Measurements from ENCODE around the gene PIGC.

PIGC gene

DNA sequence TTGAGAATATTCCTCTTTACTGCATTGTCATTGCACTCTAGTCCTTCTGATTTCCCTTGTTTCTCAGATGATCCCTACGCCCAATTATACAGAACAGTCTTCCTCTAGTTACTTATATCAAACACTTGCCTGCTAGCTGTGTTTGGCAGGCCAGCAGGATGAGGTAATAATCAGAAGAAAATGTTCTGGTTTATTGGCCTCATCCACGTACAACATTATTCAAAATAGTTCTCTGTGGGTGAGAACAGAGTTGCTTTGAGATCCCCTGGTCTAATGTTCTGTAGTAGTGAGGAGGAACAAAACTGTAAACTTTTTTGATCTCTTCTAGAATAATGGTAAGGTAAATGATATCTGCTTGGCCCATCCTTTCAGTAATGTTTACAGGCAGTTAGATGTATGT lies 45.7 kb downstream of the PIGC start:
- DNase-seq (ENCODE audit: insufficient read length, low spot score) (no peak), FAIRE-seq (peak; percentile 71)
- TF ChIP-seq PAX5 (IDR thresholded peaks at IDR 0.05; ENCODE audit: insufficient read depth, low read length, severe bottlenecking) (no peak), TAF1 (IDR thresholded peaks at IDR 0.05; ENCODE audit: low read depth, low read length) (no peak)

DNA sequence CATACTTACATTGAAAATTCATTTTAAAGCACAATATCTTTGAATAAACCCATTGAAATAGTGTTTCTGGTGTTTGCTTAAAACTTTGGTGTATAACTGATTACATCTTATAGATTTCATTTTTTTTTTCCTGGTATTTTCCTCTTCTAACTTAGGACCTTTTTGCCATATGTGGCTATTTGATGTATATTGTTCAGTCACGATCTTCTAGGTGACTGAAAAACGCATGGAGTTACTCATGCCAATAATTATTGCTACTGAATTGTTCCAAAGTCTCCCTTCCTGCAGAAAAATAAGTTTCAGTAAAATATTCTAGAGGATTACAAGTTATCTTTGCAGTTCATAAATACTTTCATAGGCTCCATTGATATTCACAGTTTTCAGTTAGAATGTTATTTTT lies 46.2 kb downstream of the PIGC start:
- no peak for DNase-seq (ENCODE audit: insufficient read length, low spot score)
- no peak for FAIRE-seq
- TF ChIP-seq SPI1 (IDR thresholded peaks at IDR 0.05; ENCODE audit: low read depth, low read length), result no peak
- TF ChIP-seq POLR2A (IDR thresholded peaks at IDR 0.05; ENCODE audit: low read depth, low read length), result no peak
- TF ChIP-seq POU2F2 (IDR thresholded peaks at IDR 0.05; ENCODE audit: low read depth, low read length), result no peak
- TF ChIP-seq POLR2AphosphoS5 (IDR thresholded peaks at IDR 0.05; ENCODE audit: low read depth, low read length), result no peak
- no peak for TF ChIP-seq PAX5 (IDR thresholded peaks at IDR 0.05; ENCODE audit: insufficient read depth, low read length, severe bottlenecking)

DNA sequence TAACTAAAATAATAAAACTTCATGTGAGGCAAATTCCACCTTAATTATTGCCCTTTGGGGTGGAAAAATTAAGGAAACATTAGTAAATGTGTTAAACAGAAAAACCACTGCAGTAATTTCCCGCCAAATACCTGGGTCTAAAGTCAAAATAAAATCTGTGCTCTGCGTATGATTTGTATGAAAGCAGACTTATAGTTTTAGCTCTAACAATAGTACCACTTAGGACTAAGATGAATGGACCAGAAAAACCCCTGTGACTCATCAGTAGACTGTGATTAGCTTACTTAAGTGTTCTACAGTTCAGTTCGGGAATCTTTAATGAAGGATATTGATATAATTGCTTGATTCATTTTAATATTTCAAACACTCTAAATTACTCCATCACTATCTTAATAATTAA lies 46.6 kb downstream of the PIGC start:
- peak; percentile 83 for FAIRE-seq
- no peak for TF ChIP-seq PAX5 (IDR thresholded peaks at IDR 0.05; ENCODE audit: insufficient read depth, low read length, severe bottlenecking)
- no peak for TF ChIP-seq POU2F2 (IDR thresholded peaks at IDR 0.05; ENCODE audit: low read depth, low read length)
- TF ChIP-seq SPI1 (IDR thresholded peaks at IDR 0.05; ENCODE audit: low read depth, low read length), result no peak
- TF ChIP-seq TAF1 (IDR thresholded peaks at IDR 0.05; ENCODE audit: low read depth, low read length), result no peak
- no peak for TF ChIP-seq POLR2AphosphoS5 (IDR thresholded peaks at IDR 0.05; ENCODE audit: low read depth, low read length)
- TF ChIP-seq POLR2A (IDR thresholded peaks at IDR 0.05; ENCODE audit: low read depth, low read length), result no peak
- no peak for DNase-seq (ENCODE audit: insufficient read length, low spot score)

DNA sequence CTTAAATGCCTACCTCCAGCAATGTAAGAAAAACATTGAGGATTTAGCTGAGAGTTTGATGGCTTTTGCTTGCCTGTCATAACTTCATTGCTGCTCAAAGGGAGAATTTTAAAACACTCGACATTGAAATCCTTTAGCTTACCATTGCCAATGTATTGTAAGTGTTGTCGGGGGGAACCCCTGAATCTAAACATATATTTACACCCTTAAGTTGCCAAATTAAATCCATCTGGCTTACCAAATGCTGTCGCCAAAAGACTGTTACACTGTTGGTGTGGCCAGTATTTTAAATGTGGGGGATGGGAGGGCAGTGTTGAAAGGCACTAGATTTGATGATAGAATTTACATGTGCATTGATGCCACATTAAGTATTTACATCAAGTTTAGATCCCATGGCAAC lies 48.3 kb downstream of the PIGC start:
- FAIRE-seq (no peak), DNase-seq (ENCODE audit: insufficient read length, low spot score) (no peak)
- TF ChIP-seq POLR2A (IDR thresholded peaks at IDR 0.05; ENCODE audit: low read depth, low read length), result no peak
- TF ChIP-seq SPI1 (IDR thresholded peaks at IDR 0.05; ENCODE audit: low read depth, low read length), result no peak
- TF ChIP-seq PAX5 (IDR thresholded peaks at IDR 0.05; ENCODE audit: insufficient read depth, low read length, severe bottlenecking), result no peak
- no peak for TF ChIP-seq POLR2AphosphoS5 (IDR thresholded peaks at IDR 0.05; ENCODE audit: low read depth, low read length)
- TF ChIP-seq TAF1 (IDR thresholded peaks at IDR 0.05; ENCODE audit: low read depth, low read length), result no peak
- no peak for TF ChIP-seq POU2F2 (IDR thresholded peaks at IDR 0.05; ENCODE audit: low read depth, low read length)

DNA sequence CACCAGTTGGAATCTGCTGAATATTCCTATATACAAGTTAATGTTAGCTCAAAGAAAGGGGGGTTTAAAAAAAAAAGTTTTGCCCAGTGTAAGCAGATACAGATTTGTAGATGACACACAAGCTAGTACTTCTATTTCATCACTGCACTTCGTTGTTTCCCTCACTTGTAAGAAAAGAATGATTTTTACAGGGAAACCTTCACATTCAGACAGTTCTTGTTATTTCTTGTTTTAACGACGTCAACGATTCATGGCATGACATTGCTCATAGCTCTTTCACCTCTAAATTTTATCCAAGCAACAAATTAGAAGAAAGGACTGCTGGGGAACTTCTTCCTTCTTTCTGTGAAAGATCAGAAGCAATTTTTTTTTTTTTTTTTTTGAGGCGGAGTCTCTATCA lies 49.1 kb downstream of the PIGC start:
- TF ChIP-seq SPI1 (IDR thresholded peaks at IDR 0.05; ENCODE audit: low read depth, low read length) (no peak), POLR2A (IDR thresholded peaks at IDR 0.05; ENCODE audit: low read depth, low read length) (no peak), POU2F2 (IDR thresholded peaks at IDR 0.05; ENCODE audit: low read depth, low read length) (no peak), PAX5 (IDR thresholded peaks at IDR 0.05; ENCODE audit: insufficient read depth, low read length, severe bottlenecking) (no peak), POLR2AphosphoS5 (IDR thresholded peaks at IDR 0.05; ENCODE audit: low read depth, low read length) (no peak), TAF1 (IDR thresholded peaks at IDR 0.05; ENCODE audit: low read depth, low read length) (no peak)
- no peak for DNase-seq (ENCODE audit: insufficient read length, low spot score)
- no peak for FAIRE-seq

DNA sequence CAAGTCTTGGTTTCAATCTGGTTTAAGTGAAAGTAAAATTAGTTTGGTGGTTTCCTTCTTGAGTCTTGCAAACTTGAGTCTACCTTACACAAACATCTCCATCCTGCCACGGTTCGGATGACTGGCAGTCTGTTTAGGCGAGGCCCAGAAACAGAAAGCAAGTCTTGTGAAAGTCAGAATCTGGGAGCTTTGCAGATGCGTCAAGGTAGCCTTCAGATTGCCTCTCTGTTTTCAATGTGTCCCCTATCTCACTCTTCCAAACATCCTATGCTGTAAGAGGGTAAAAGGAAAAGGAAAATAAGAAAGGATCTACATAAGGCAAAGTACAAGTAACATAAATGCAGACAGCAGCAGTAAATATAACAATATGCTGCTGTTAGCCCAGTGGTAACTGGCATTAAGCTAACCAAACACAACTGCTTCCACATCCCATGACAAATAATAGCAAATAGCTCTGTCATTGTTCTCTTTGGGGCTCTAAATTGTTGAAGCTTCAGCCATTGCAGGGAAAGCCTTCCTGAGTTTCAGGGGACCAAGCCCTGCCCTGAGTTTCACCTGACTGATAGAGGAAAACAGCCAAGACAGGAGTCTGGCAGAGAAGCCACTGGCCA lies 49.6 kb downstream of the PIGC start:
- FAIRE-seq (peak; percentile 86), DNase-seq (ENCODE audit: insufficient read length, low spot score) (peak; percentile 20)
- TF ChIP-seq POU2F2 (IDR thresholded peaks at IDR 0.05; ENCODE audit: low read depth, low read length) (no peak), POLR2A (IDR thresholded peaks at IDR 0.05; ENCODE audit: low read depth, low read length) (no peak), POLR2AphosphoS5 (IDR thresholded peaks at IDR 0.05; ENCODE audit: low read depth, low read length) (no peak), TAF1 (IDR thresholded peaks at IDR 0.05; ENCODE audit: low read depth, low read length) (no peak), SPI1 (IDR thresholded peaks at IDR 0.05; ENCODE audit: low read depth, low read length) (no peak), PAX5 (IDR thresholded peaks at IDR 0.05; ENCODE audit: insufficient read depth, low read length, severe bottlenecking) (no peak)

DNA sequence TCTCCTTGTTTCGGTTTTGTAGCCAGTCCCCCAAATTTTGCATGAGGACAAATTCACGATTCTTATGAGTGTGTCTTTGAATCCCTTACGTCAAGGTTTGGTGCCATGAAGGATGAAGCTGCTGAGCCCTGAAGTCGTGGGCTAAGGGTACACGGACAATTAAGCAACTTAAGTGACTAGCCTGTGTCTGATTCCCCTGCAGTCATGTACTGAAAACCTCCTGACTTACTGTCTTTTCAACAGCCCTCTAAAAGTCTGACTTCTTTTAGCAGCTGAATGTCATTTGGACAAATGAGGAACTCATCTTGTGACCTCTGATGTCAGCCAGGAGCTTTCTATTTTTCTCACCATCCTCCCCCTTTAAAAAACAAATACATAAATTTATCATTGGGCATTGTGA lies 50.5 kb downstream of the PIGC start:
- no peak for DNase-seq (ENCODE audit: insufficient read length, low spot score)
- TF ChIP-seq POU2F2 (IDR thresholded peaks at IDR 0.05; ENCODE audit: low read depth, low read length), result 0 out of 2 replicates have a peak, but pooled peaks have one; percentile 18
- TF ChIP-seq SPI1 (IDR thresholded peaks at IDR 0.05; ENCODE audit: low read depth, low read length), result peak; percentile 85
- TF ChIP-seq PAX5 (IDR thresholded peaks at IDR 0.05; ENCODE audit: insufficient read depth, low read length, severe bottlenecking), result peak; percentile 8
- no peak for TF ChIP-seq POLR2A (IDR thresholded peaks at IDR 0.05; ENCODE audit: low read depth, low read length)
- no peak for TF ChIP-seq POLR2AphosphoS5 (IDR thresholded peaks at IDR 0.05; ENCODE audit: low read depth, low read length)
- TF ChIP-seq TAF1 (IDR thresholded peaks at IDR 0.05; ENCODE audit: low read depth, low read length), result no peak
- peak; percentile 26 for FAIRE-seq

DNA sequence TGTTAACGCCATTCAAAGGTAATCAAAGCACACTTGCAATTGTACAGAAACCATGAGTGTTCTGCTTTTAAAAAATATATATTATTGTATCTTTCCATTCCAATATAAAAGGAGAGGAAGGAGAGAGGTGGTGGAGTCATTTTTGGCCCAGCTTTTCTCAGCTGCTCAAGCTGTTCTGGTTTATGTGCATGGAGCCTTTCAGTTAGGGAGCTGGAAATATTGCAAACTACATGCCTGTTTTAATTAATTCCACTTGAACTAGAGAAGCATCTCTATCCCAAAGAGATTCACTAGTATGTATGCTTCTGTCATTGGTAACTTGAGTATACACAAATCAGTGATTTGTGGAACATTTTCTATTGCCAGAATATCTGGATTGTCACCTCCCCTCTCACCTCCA lies 51.9 kb downstream of the PIGC start:
- peak; percentile 35 for FAIRE-seq
- DNase-seq (ENCODE audit: insufficient read length, low spot score), result no peak
- no peak for TF ChIP-seq PAX5 (IDR thresholded peaks at IDR 0.05; ENCODE audit: insufficient read depth, low read length, severe bottlenecking)
- no peak for TF ChIP-seq POU2F2 (IDR thresholded peaks at IDR 0.05; ENCODE audit: low read depth, low read length)
